WTC11 (cell line): ENCODE results near the gene TSEN54. TPM values are rescaled to one million over a fixed set of nuclear protein-coding genes. Genes with fewer than 3 reads are reported as not detected.
A peak's percentile ranks its signal among the peaks of the same experiment; 100 is the strongest.

Experiments
- ATAC-seq: fragments of 200-7000 bp; cut with Tn5 transposase; 2 replicates; pipeline ENCODE4 v1.10.0; 2021; ENCODE audit warnings: mild to moderate bottlenecking, moderate library complexity
- CTCF ChIA-PET: fragments of 300-600 bp; sonication (Branson Sonifier 250); formaldehyde crosslinking; loops from one replicate; lab custom pipeline; 2021; ENCODE audit warnings: antibody characterized with exemption; lab: Charles Lee
- POLR2A ChIA-PET: fragments of 350-600 bp; sonication (Branson Sonifier 250); formaldehyde crosslinking; loops from one replicate; lab custom pipeline; 2021; ENCODE audit warnings: antibody characterized with exemption; lab: Charles Lee
- DNase-seq: peaks from one replicate; pipeline ENCODE4 v3.0.0; 2021; ENCODE audit warnings: low spot score
- H3K27ac Mint-ChIP-seq: 2 replicates; pipeline ENCODE4 v1.8.0; 2021; ENCODE audit warnings: mixed read lengths
- H3K27me3 Mint-ChIP-seq: 2 replicates; pipeline ENCODE4 v1.8.0; 2021; ENCODE audit warnings: low read depth, mild to moderate bottlenecking, moderate library complexity, mixed read lengths
- H3K36me3 Mint-ChIP-seq: 2 replicates; pipeline ENCODE4 v1.8.0; 2021; ENCODE audit warnings: mixed read lengths
- H3K4me1 Mint-ChIP-seq: 2 replicates; pipeline ENCODE4 v1.8.0; 2022; ENCODE audit warnings: mixed read lengths
- H3K4me3 Mint-ChIP-seq: 2 replicates; pipeline ENCODE4 v1.8.0; 2021; ENCODE audit warnings: mild to moderate bottlenecking, moderate library complexity, mixed read lengths
- H3K9me3 Mint-ChIP-seq: 2 replicates; pipeline ENCODE4 v1.8.0; 2021; ENCODE audit warnings: mixed read lengths
- CREB1 ChIP-seq: sonication (generic); formaldehyde crosslinking; IDR thresholded peaks from 2 replicates; pipeline ENCODE4 v1.8.0; 2023; ENCODE audit warnings: mild to moderate bottlenecking, missing genetic modification reagents
- ETV6 ChIP-seq: sonication (generic); formaldehyde crosslinking; IDR thresholded peaks from 2 replicates; pipeline ENCODE4 v1.8.1; 2022; ENCODE audit warnings: mild to moderate bottlenecking, missing genetic modification reagents
- GABPB1 ChIP-seq: sonication (generic); formaldehyde crosslinking; IDR thresholded peaks from 2 replicates; pipeline ENCODE4 v1.8.1; 2023; ENCODE audit warnings: mild to moderate bottlenecking, missing genetic modification reagents
- JUN ChIP-seq: sonication (generic); formaldehyde crosslinking; IDR thresholded peaks from 2 replicates; pipeline ENCODE4 v1.8.0; 2023; ENCODE audit warnings: mild to moderate bottlenecking, missing genetic modification reagents
- NR2C2 ChIP-seq: sonication (generic); formaldehyde crosslinking; IDR thresholded peaks from 2 replicates; pipeline ENCODE4 v1.8.0; 2022; ENCODE audit warnings: mild to moderate bottlenecking, missing genetic modification reagents
- RELA ChIP-seq: sonication (generic); formaldehyde crosslinking; IDR thresholded peaks from 2 replicates; pipeline ENCODE4 v1.8.1; 2022; ENCODE audit warnings: missing genetic modification reagents, mild to moderate bottlenecking, borderline replicate concordance
- SOX15 ChIP-seq: fragments of 250-450 bp; sonication (Bioruptor Pico); IDR thresholded peaks from 2 replicates; pipeline ENCODE4 v1.9.0; 2021; ENCODE audit warnings: mild to moderate bottlenecking
- SP1 ChIP-seq: sonication (generic); formaldehyde crosslinking; conservative IDR thresholded peaks from 2 replicates; pipeline ENCODE4 v1.8.1; 2022; ENCODE audit warnings: missing genetic modification reagents
- TP53 ChIP-seq: sonication (generic); formaldehyde crosslinking; IDR thresholded peaks from 2 replicates; pipeline ENCODE4 v1.8.1; 2023; ENCODE audit warnings: mild to moderate bottlenecking, missing genetic modification reagents
- ZNF396 ChIP-seq: fragments of 250-450 bp; sonication (Bioruptor Pico); IDR thresholded peaks from 2 replicates; pipeline ENCODE4 v1.8.0; 2021; ENCODE audit warnings: mild to moderate bottlenecking, moderate library complexity, borderline replicate concordance
- ZNF416 ChIP-seq: fragments of 250-450 bp; sonication (Bioruptor Pico); IDR thresholded peaks from 2 replicates; pipeline ENCODE4 v1.9.0; 2021; ENCODE audit warnings: mild to moderate bottlenecking, inconsistent platforms
- total RNA-seq: library from RNA; stranded (reverse); gene quantifications from 3 replicates; pipeline ENCODE4 v1.2.3, GENCODE V29; 2021
- TF ChIP-seq, protein P1 (sequence below): sonication (generic); formaldehyde crosslinking; IDR thresholded peaks from 2 replicates; pipeline ENCODE4 v1.8.0; 2022; ENCODE audit warnings: mild to moderate bottlenecking, missing genetic modification reagents
- TF ChIP-seq, protein P2 (sequence below): sonication (generic); formaldehyde crosslinking; IDR thresholded peaks from 2 replicates; pipeline ENCODE4 v1.8.0; 2022; ENCODE audit warnings: missing genetic modification reagents
- TF ChIP-seq, protein P3 (sequence below): fragments of 250-450 bp; sonication (Bioruptor Pico); IDR thresholded peaks from 2 replicates; pipeline ENCODE4 v1.9.0; 2021; ENCODE audit warnings: moderate library complexity, mild to moderate bottlenecking, inconsistent platforms, borderline replicate concordance

TSEN54 gene
- total RNA-seq, 1 experiment from 2014 or later, result 53.4 TPM

DNA sequence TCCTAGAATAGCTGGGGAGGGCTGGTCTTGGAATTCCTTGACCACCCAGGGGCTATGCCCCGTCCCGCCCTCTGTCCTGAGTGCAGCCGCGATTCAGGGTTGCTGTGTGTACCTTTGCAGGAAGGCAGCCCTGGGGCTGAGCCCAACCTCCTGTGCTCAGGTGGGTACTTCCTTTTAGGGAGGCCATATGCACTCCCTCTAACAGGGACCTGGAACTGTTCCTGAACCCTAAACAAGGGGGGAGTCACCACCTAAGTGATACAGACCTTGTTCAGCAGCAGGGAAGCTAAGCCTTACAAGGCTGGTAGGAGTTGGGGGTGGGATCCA, 33.8 kb downstream of the TSEN54 start (continued):
- TF ChIP-seq ETV6 (CRISPR knock-in tag), result no peak

DNA sequence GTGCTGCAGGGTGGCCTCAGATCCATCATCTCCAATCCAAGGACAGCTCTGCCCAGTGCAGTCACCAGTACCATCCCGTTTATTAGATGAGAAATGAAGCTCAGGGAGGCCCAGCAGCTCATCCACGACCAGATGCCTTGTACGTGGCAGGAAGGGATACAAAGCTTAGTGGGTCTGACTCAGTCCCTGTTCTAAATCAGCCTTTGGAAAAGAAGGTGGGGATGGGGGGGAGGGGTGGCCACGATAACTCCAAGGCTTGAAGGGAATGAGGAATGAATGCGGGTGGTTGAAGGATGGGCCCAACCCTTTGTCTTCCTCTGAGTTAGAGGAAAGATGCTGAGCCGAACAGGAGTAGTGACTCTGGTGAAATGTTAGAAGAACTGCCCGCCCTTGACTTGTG, 34.9 kb downstream of the TSEN54 start:
- ChIA-PET POLR2A (no interaction called here), CTCF (interaction anchor here (0.6 to 3.5 kb wide), 5 partner anchors 8 to 437 kb away, joined by 3 to 19 read pairs (median 10); partner anchors contain the start of genes SMIM5 and TSEN54)
- Mint-ChIP-seq H3K9me3 (no peaks in the 10 kb centered on the region), H3K36me3 (peaks cover 7% of the 10 kb centered on the region; the same call in 1 of the 2 replicates), H3K4me3 (no peak overlapping the region), H3K4me1 (peaks cover 24% of the 10 kb centered on the region), H3K27ac (peak overlapping the region; percentile 75), H3K27me3 (no peaks in the 10 kb centered on the region)
- DNase-seq (no peak), ATAC-seq (no peak)
- TF ChIP-seq JUN (CRISPR knock-in tag), result no peak
- no peak for TF ChIP-seq SOX15 (CRISPR knock-in tag)
- no peak for TF ChIP-seq SP1 (CRISPR knock-in tag)
- TF ChIP-seq, protein P1, sequence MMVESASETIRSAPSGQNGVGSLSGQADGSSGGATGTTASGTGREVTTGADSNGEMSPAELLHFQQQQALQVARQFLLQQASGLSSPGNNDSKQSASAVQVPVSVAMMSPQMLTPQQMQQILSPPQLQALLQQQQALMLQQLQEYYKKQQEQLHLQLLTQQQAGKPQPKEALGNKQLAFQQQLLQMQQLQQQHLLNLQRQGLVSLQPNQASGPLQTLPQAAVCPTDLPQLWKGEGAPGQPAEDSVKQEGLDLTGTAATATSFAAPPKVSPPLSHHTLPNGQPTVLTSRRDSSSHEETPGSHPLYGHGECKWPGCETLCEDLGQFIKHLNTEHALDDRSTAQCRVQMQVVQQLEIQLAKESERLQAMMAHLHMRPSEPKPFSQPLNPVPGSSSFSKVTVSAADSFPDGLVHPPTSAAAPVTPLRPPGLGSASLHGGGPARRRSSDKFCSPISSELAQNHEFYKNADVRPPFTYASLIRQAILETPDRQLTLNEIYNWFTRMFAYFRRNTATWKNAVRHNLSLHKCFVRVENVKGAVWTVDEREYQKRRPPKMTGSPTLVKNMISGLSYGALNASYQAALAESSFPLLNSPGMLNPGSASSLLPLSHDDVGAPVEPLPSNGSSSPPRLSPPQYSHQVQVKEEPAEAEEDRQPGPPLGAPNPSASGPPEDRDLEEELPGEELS (CRISPR knock-in tag), result no peak
- TF ChIP-seq RELA (CRISPR knock-in tag), result no peak
- no peak for TF ChIP-seq ZNF396

DNA sequence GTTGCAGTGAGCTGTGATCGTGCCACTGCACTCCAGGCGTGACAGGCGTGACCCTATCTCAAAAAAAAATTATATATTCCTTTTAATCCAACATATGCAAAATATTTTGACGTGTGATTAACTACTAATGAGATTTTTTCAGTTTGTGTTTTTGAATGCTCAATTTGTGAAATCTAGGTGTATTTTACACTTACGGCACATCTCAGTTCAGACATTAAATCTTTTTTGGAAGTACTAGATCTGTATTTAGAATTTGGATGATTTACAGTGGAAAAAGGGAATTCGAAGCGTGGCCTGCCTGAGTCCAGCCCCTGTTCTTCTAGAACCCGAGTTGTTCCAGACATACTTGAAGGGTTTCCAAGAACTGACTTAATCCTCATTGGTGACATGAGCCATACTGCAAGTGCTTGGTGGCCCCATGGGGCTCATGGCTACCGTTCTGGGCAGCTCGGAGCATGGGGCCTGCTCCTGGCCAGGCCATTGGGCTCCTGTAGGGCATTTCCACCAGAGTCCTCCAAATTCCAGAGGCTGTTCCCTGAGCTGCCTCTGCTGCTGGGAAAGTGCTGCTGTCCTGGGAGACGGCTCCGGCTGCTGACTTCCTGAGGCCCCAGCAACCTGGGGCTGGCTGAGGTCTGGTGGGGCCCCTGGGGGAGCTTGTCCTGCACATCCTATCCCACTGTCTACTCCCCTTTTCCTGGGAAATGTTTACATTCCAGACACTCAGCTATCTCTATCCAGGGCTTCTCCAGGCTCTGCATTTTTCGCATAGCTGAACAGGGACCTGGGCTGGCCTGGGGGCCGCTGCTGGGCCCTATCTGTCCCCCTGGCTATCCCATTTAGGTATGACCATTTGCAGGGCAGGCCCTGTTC, 36.3 kb downstream of the TSEN54 start:
- DNase-seq (no peak), ATAC-seq (no peak)
- H3K27me3 Mint-ChIP-seq, result no peaks in the 10 kb centered on the region
- TF ChIP-seq, protein P2, sequence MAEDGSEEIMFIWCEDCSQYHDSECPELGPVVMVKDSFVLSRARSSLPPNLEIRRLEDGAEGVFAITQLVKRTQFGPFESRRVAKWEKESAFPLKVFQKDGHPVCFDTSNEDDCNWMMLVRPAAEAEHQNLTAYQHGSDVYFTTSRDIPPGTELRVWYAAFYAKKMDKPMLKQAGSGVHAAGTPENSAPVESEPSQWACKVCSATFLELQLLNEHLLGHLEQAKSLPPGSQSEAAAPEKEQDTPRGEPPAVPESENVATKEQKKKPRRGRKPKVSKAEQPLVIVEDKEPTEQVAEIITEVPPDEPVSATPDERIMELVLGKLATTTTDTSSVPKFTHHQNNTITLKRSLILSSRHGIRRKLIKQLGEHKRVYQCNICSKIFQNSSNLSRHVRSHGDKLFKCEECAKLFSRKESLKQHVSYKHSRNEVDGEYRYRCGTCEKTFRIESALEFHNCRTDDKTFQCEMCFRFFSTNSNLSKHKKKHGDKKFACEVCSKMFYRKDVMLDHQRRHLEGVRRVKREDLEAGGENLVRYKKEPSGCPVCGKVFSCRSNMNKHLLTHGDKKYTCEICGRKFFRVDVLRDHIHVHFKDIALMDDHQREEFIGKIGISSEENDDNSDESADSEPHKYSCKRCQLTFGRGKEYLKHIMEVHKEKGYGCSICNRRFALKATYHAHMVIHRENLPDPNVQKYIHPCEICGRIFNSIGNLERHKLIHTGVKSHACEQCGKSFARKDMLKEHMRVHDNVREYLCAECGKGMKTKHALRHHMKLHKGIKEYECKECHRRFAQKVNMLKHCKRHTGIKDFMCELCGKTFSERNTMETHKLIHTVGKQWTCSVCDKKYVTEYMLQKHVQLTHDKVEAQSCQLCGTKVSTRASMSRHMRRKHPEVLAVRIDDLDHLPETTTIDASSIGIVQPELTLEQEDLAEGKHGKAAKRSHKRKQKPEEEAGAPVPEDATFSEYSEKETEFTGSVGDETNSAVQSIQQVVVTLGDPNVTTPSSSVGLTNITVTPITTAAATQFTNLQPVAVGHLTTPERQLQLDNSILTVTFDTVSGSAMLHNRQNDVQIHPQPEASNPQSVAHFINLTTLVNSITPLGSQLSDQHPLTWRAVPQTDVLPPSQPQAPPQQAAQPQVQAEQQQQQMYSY (CRISPR knock-in tag), result no peak
- TF ChIP-seq GABPB1 (CRISPR knock-in tag) (0 out of 2 replicates have a peak, but pooled peaks have one; percentile 13), NR2C2 (CRISPR knock-in tag) (no peak)
- peaks cover 22% of the 10 kb centered on the region for H3K4me1 Mint-ChIP-seq
- H3K9me3 Mint-ChIP-seq, result no peaks in the 10 kb centered on the region
- ChIA-PET POLR2A (interaction anchor here (0.6 to 1.1 kb wide), 2 partner anchors 10 to 1445 kb away, joined by 3 read pairs; no protein-coding TSS in a partner anchor), CTCF (interaction anchor here (0.6 to 1.9 kb wide), 11 partner anchors 27 to 439 kb away, joined by 3 to 8 read pairs (median 3); partner anchors contain the start of genes LLGL2, MYO15B and TSEN54)
- peaks cover 7% of the 10 kb centered on the region; the same call in 1 of the 2 replicates for H3K36me3 Mint-ChIP-seq
- H3K27ac Mint-ChIP-seq, result peak overlapping the region; percentile 37; the same call in 1 of the 2 replicates
- no peak overlapping the region for H3K4me3 Mint-ChIP-seq

DNA sequence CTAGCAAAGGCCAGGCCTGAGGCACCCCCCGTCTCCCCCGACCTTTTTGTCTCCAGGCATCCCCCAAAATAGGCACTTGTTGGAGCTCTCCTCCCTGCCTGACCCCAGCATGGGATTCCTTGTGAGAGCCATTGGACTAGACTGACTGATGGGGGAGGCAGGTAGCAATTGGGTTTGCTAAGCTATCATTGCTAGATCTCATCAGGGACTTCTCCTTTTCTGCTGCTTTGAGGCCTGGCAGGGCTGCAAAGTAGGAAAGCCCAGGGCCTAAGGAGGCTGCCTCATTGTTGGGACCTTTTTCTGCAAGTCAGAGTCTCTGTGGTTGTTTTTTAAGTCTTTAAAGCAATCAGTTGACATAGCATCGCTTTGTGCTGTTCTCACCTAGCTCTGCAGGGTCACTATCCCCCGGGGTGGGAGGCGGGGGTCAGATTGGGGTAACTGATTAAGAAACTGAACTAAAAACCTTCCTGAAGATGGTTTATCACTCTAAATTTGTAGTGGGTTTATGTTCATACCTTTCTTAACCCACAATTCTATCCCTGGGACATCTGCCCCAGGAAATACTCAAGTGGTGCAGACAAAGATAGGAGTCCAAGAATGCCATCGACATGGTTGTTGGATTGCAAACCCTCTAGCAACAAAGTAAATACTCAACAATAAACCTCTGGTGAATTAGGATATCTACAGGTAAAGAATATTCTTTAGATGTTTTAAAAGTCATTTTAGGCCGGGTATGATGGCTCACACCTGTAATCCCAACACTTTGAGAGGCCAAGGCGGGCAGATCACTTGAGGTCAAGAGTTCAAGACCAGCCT, 37.2 kb downstream of the TSEN54 start:
- TF ChIP-seq, protein P3, sequence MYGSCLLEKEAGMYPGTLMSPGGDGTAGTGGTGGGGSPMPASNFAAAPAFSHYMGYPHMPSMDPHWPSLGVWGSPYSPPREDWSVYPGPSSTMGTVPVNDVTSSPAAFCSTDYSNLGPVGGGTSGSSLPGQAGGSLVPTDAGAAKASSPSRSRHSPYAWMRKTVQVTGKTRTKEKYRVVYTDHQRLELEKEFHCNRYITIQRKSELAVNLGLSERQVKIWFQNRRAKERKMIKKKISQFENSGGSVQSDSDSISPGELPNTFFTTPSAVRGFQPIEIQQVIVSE (CRISPR knock-in tag), result no peak
- TF ChIP-seq TP53, result no peak
- no peak for TF ChIP-seq CREB1
- no peak for TF ChIP-seq ZNF416 (CRISPR knock-in tag)
- TF ChIP-seq, all 79 proteins: peak for 0
- ChIA-PET POLR2A (interaction anchor here (1.1 kb wide), 1 partner anchor 11 kb away, joined by 3 read pairs; no protein-coding TSS in a partner anchor), CTCF (interaction anchor here (0.6 to 2.3 kb wide), 11 partner anchors 28 to 276 kb away, joined by 3 to 8 read pairs (median 3); partner anchors contain the start of genes LLGL2, MYO15B and TSEN54)
- Mint-ChIP-seq H3K9me3 (no peaks in the 10 kb centered on the region), H3K27me3 (no peaks in the 10 kb centered on the region), H3K4me3 (no peak overlapping the region), H3K36me3 (peaks cover 7% of the 10 kb centered on the region; the same call in 1 of the 2 replicates), H3K4me1 (peaks cover 21% of the 10 kb centered on the region), H3K27ac (no peak overlapping the region; the same call in 1 of the 2 replicates)
- ATAC-seq (no peak), DNase-seq (no peak)
